Smooth muscle cell of the brain vasculature (primary cell): Measurements from ENCODE around the gene ASRGL1.
"Not testable (repeated sequence)": the region's sequence is repeated elsewhere in the genome, so short reads cannot be mapped to it uniquely, and the experiment has no call there.

Experiments
- DNase-seq: peaks from one replicate; pipeline ENCODE4 v3.0.0-alpha.2; 2012; ENCODE audit warnings: low read depth, low spot score

ASRGL1 gene

GRCh38 chr11:62352355-62353336 is 15.4 kb downstream of the ASRGL1 start:
- no peak for DNase-seq

- DNase-seq: no peak
Observed at GRCh38 chr11:62353841-62354240, 16.6 kb downstream of the ASRGL1 start.

GRCh38 chr11:62358273-62358672 is 21.0 kb downstream of the ASRGL1 start:
- no peak for DNase-seq

- DNase-seq: no peak
Observed at GRCh38 chr11:62359475-62359874, 22.2 kb downstream of the ASRGL1 start.

GRCh38 chr11:62360685-62361084 is 23.4 kb downstream of the ASRGL1 start:
- DNase-seq: no peak

- not testable (repeated sequence) for DNase-seq
Observed at GRCh38 chr11:62368861-62369477, 31.7 kb downstream of the ASRGL1 start.

- DNase-seq: no peak
Observed at GRCh38 chr11:62370743-62371440, 33.6 kb downstream of the ASRGL1 start.

- no peak for DNase-seq
Observed at GRCh38 chr11:62372871-62373270, 35.6 kb downstream of the ASRGL1 start.

GRCh38 chr11:62373464-62374119 is 36.3 kb downstream of the ASRGL1 start:
- no peak for DNase-seq

- DNase-seq: no peak
Observed at GRCh38 chr11:62374801-62375200, 37.6 kb downstream of the ASRGL1 start.

- not testable (repeated sequence) for DNase-seq
Observed at GRCh38 chr11:62378459-62379063, 41.3 kb downstream of the ASRGL1 start.

- DNase-seq: not testable (repeated sequence)
Observed at GRCh38 chr11:62379586-62379985, 42.3 kb downstream of the ASRGL1 start.

GRCh38 chr11:62380821-62381245 is 43.6 kb downstream of the ASRGL1 start:
- DNase-seq: peak; percentile 29

- DNase-seq: no peak
Observed at GRCh38 chr11:62383822-62384221, 46.6 kb downstream of the ASRGL1 start.

GRCh38 chr11:62386083-62386482 is 48.8 kb downstream of the ASRGL1 start:
- DNase-seq: not testable (repeated sequence)

GRCh38 chr11:62387381-62387780 is 50.1 kb downstream of the ASRGL1 start:
- no peak for DNase-seq

- DNase-seq: no peak
Observed at GRCh38 chr11:62388999-62389398, 51.8 kb downstream of the ASRGL1 start.

- no peak for DNase-seq
Observed at GRCh38 chr11:62390237-62390636, 53.0 kb downstream of the ASRGL1 start.

- DNase-seq: no peak
Observed at GRCh38 chr11:62390722-62391121, 53.5 kb downstream of the ASRGL1 start.

GRCh38 chr11:62391642-62392425 is 54.6 kb downstream of the ASRGL1 start:
- no peak for DNase-seq
